Neural cell (in vitro differentiated cells): ENCODE measurements around the gene SLC2A1.

Experiments
- CTCF ChIP-seq: fragments of 450-650 bp; IDR thresholded peaks from 2 replicates; pipeline ENCODE4 v1.5.1; 2014; ENCODE audit warnings: antibody characterized with exemption, mild to moderate bottlenecking, moderate library complexity; ENCODE audit not compliant: poor library complexity, severe bottlenecking
- EP300 ChIP-seq: fragments of 450-650 bp; conservative IDR thresholded peaks from 2 replicates; pipeline ENCODE4 v1.6.1; 2014; ENCODE audit warnings: antibody characterized with exemption, mild to moderate bottlenecking, moderate library complexity; ENCODE audit not compliant: poor library complexity, severe bottlenecking
- EZH2 ChIP-seq: fragments of 200-600, 300-800 bp; shearing (Covaris generic), sonication (generic); IDR thresholded peaks from 2 replicates; pipeline ENCODE4 v1.6.1; 2014; ENCODE audit warnings: antibody characterized with exemption, low read length, borderline replicate concordance, mild to moderate bottlenecking; ENCODE audit not compliant: insufficient read depth, poor library complexity, severe bottlenecking
- MXI1 ChIP-seq: fragments of 450-650 bp; conservative IDR thresholded peaks from 2 replicates; pipeline ENCODE4 v1.6.1; 2014; ENCODE audit warnings: antibody characterized with exemption, mild to moderate bottlenecking; ENCODE audit not compliant: poor library complexity, severe bottlenecking
- POLR2AphosphoS5 ChIP-seq: IDR thresholded peaks from 2 replicates; pipeline ENCODE4 v1.6.1; 2012
- SMC3 ChIP-seq: fragments of 450-650 bp; conservative IDR thresholded peaks from 2 replicates; pipeline ENCODE4 v1.6.1; 2014; ENCODE audit warnings: antibody characterized with exemption, mild to moderate bottlenecking, moderate library complexity; ENCODE audit not compliant: poor library complexity
- TAF1 ChIP-seq: IDR thresholded peaks from 2 replicates; pipeline ENCODE4 v1.6.1; 2012; ENCODE audit warnings: low read depth
- TF ChIP-seq, protein P1 (sequence below): IDR thresholded peaks from 2 replicates; pipeline ENCODE4 v1.6.1; 2012; ENCODE audit warnings: borderline replicate concordance

DNA sequence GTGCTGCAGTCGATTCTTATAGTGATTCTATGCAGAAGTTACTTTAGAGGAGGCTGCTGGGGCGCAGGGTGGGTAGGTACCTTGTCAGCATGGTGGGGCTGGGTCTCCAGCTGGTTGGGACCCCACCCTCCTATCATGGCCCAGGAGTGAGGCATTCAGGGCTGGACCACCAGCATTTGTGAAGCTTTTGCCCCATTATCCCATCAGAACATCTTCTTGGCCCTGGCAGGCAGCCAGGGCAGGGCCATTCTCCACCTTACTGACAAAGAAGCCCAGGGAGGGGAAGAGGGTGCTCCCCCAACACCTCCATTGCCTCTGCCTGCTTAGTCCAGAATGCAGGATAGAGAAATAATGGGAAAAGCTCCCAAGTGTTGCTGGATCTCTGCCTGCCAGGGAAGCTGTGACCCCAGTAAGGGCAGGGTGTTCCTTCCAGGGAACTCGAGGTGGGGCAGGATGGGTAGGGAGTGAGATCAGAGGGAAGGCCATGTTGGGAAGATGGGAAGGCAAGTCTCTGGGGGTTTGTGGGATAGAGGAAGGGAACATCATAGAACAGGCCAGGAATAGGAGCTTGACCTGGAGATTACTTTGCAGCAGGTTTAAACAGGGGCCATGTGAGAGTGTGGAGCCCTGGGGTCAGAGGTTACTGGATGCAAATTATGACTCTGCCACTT lies 16.2 kb upstream of the SLC2A1 start:
- no peak for TF ChIP-seq SMC3
- TF ChIP-seq CTCF = no peak
- no peak for TF ChIP-seq EZH2
- no peak for TF ChIP-seq EP300
- no peak for TF ChIP-seq TAF1
- TF ChIP-seq, protein P1, sequence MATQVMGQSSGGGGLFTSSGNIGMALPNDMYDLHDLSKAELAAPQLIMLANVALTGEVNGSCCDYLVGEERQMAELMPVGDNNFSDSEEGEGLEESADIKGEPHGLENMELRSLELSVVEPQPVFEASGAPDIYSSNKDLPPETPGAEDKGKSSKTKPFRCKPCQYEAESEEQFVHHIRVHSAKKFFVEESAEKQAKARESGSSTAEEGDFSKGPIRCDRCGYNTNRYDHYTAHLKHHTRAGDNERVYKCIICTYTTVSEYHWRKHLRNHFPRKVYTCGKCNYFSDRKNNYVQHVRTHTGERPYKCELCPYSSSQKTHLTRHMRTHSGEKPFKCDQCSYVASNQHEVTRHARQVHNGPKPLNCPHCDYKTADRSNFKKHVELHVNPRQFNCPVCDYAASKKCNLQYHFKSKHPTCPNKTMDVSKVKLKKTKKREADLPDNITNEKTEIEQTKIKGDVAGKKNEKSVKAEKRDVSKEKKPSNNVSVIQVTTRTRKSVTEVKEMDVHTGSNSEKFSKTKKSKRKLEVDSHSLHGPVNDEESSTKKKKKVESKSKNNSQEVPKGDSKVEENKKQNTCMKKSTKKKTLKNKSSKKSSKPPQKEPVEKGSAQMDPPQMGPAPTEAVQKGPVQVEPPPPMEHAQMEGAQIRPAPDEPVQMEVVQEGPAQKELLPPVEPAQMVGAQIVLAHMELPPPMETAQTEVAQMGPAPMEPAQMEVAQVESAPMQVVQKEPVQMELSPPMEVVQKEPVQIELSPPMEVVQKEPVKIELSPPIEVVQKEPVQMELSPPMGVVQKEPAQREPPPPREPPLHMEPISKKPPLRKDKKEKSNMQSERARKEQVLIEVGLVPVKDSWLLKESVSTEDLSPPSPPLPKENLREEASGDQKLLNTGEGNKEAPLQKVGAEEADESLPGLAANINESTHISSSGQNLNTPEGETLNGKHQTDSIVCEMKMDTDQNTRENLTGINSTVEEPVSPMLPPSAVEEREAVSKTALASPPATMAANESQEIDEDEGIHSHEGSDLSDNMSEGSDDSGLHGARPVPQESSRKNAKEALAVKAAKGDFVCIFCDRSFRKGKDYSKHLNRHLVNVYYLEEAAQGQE = no peak
- TF ChIP-seq POLR2AphosphoS5 = no peak
- no peak for TF ChIP-seq MXI1
